Prostate gland (tissue), 2 donors: ENCODE results near the gene NSG2. TPM values are rescaled to one million over a fixed set of nuclear protein-coding genes. Genes with fewer than 3 reads are reported as not detected.

Experiments used
- DNase-seq: peaks from one replicate; pipeline ENCODE4 v3.0.0-alpha.2; 2019; ENCODE audit warnings: low spot score
- H3K27ac ChIP-seq, 2 donors: fragments of 200-600 bp; sonication (generic); 2 replicates each; pipeline ENCODE4 v1.5.1; 2017 to 2019
- H3K27me3 ChIP-seq: fragments of 200-600 bp; sonication (generic); replicated peaks from 2 replicates; pipeline ENCODE4 v1.5.1; 2019; ENCODE audit not compliant: insufficient read depth
- H3K36me3 ChIP-seq, 2 donors: fragments of 200-600 bp; sonication (generic); 1 replicate in 1 of 2; 2 replicates in 1 of 2; pipeline versions ENCODE4 v1.5.1 to v1.8.1; 2017 to 2019
- H3K4me1 ChIP-seq: fragments of 200-600 bp; sonication (generic); replicated peaks from 2 replicates; pipeline ENCODE4 v1.5.1; 2019
- H3K4me3 ChIP-seq, 2 donors: fragments of 200-600 bp; sonication (generic); 2 replicates each; pipeline ENCODE4 v1.5.1; 2017 to 2019
- H3K9me3 ChIP-seq: fragments of 200-600 bp; sonication (generic); 2 replicates; pipeline ENCODE4 v1.5.1; 2017
- POLR2A ChIP-seq: fragments of 450-650 bp; IDR thresholded peaks from one replicate; pipeline ENCODE4 v1.6.1; 2016; ENCODE audit warnings: antibody characterized with exemption, mild to moderate bottlenecking
- POLR2AphosphoS5 ChIP-seq: sonication (generic); formaldehyde crosslinking; IDR thresholded peaks from one replicate; pipeline ENCODE4 v1.6.1; 2017; ENCODE audit warnings: antibody characterized with exemption
- WGBS: methylation state at CpG from one replicate; pipeline ENCODE4 v1.1.5; 2018; 5-methylcytosine and 5-hydroxymethylcytosine counted together
- intact Hi-C: fragments of 100-400 bp; cut with DNase I; formaldehyde crosslinking; loops from one replicate; pipeline ENCODE4 v1.14.2; 2022
- total RNA-seq, 2 donors: library from RNA; depleted of rRNA; stranded (reverse); fragments of >200 nt; gene quantifications; one replicate each; pipeline ENCODE4 v1.1.0, GENCODE V29; 2016
- TF ChIP-seq, protein P1 (sequence below), 4 experiments: fragments of 200-600 bp in 2 of 4; fragments of 450-650 bp in 2 of 4; sonication (generic) in 2 of 4; IDR thresholded peaks; 1 replicate in 3 of 4; 2 replicates in 1 of 4; pipeline ENCODE4 v1.5.1; 2016 to 2019; ENCODE audit warnings: antibody characterized with exemption in 4 of 4, mild to moderate bottlenecking in 2 of 4, moderate library complexity in 2 of 4

Gene NSG2
- total RNA-seq, 2 donors from 2014 or later, result 0.74 TPM; not detected in 1

GRCh38 chr5:174157048-174157447 lies 111.5 kb downstream of the NSG2 start:
- no peaks in the 10 kb centered on the region for H3K9me3 ChIP-seq
- TF ChIP-seq POLR2AphosphoS5 (no peak), POLR2A (no peak)
- TF ChIP-seq, protein P1, sequence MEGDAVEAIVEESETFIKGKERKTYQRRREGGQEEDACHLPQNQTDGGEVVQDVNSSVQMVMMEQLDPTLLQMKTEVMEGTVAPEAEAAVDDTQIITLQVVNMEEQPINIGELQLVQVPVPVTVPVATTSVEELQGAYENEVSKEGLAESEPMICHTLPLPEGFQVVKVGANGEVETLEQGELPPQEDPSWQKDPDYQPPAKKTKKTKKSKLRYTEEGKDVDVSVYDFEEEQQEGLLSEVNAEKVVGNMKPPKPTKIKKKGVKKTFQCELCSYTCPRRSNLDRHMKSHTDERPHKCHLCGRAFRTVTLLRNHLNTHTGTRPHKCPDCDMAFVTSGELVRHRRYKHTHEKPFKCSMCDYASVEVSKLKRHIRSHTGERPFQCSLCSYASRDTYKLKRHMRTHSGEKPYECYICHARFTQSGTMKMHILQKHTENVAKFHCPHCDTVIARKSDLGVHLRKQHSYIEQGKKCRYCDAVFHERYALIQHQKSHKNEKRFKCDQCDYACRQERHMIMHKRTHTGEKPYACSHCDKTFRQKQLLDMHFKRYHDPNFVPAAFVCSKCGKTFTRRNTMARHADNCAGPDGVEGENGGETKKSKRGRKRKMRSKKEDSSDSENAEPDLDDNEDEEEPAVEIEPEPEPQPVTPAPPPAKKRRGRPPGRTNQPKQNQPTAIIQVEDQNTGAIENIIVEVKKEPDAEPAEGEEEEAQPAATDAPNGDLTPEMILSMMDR (IDR thresholded peaks at IDR 0.05), result no peak
- H3K27ac ChIP-seq, result no peak overlapping the region
- H3K4me1 ChIP-seq, result no peaks in the 10 kb centered on the region
- H3K27me3 ChIP-seq, result no peaks in the 10 kb centered on the region
- WGBS, result 76% methylated on average over 5 of the region's 5 CpGs
- H3K36me3 ChIP-seq, result no peaks in the 10 kb centered on the region
- H3K4me3 ChIP-seq, result no peak overlapping the region
- intact Hi-C loops, result no loop called here
- DNase-seq, result no peak

Other genes with a start within 250 kb of the NSG2 start
- gene CPEB4, start 157.4 kb upstream of the NSG2 start, total RNA-seq, result 10 to 100 TPM; 36.5 to 45.3 TPM
- 1 to 10 TPM in 1 of 2 donors, not detected in 1; 8.7 TPM for gene C5orf47, start 56.5 kb upstream of the NSG2 start, total RNA-seq